ENCODE data around the gene MPP2.
A peak's percentile ranks its signal among the peaks of the same experiment; 100 is the strongest.

Gene MPP2

DNA sequence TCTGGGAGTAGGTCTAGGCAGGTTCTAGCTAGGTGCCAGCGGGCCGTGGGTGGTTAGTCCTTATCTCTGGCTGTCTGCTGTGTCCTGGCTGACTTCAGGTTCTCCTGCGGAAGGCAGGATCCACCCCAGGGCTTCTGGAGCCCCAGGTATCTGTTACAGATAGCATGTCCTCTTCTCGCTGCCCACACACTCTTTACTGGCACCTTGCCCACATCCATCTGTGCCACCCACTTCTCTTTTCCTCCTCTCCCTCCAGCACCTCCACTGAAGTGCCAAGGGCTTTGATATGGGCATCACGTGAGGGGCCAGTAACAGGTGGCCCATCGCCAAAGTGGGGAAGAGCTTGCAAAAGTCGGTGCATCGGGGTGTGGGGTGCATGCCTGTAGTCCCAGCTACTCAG, 4.6 kb upstream of the MPP2 start:
- no peaks in the 10 kb centered on the region for H3K36me3 Mint-ChIP-seq (ENCODE audit: low read depth)
- H3K4me1 Mint-ChIP-seq: peaks cover 15% of the 10 kb centered on the region
- no peaks in the 10 kb centered on the region for H3K9me3 Mint-ChIP-seq
- H3K27ac Mint-ChIP-seq: no peak overlapping the region
- peaks cover 21% of the 10 kb centered on the region for H3K27me3 Mint-ChIP-seq (ENCODE audit: low read depth, poor library complexity)
- H3K4me3 Mint-ChIP-seq: no peak overlapping the region
- no peak for DNase-seq
- TF ChIP-seq, protein P1, sequence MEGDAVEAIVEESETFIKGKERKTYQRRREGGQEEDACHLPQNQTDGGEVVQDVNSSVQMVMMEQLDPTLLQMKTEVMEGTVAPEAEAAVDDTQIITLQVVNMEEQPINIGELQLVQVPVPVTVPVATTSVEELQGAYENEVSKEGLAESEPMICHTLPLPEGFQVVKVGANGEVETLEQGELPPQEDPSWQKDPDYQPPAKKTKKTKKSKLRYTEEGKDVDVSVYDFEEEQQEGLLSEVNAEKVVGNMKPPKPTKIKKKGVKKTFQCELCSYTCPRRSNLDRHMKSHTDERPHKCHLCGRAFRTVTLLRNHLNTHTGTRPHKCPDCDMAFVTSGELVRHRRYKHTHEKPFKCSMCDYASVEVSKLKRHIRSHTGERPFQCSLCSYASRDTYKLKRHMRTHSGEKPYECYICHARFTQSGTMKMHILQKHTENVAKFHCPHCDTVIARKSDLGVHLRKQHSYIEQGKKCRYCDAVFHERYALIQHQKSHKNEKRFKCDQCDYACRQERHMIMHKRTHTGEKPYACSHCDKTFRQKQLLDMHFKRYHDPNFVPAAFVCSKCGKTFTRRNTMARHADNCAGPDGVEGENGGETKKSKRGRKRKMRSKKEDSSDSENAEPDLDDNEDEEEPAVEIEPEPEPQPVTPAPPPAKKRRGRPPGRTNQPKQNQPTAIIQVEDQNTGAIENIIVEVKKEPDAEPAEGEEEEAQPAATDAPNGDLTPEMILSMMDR (IDR thresholded peaks at IDR 0.05): no peak

DNA sequence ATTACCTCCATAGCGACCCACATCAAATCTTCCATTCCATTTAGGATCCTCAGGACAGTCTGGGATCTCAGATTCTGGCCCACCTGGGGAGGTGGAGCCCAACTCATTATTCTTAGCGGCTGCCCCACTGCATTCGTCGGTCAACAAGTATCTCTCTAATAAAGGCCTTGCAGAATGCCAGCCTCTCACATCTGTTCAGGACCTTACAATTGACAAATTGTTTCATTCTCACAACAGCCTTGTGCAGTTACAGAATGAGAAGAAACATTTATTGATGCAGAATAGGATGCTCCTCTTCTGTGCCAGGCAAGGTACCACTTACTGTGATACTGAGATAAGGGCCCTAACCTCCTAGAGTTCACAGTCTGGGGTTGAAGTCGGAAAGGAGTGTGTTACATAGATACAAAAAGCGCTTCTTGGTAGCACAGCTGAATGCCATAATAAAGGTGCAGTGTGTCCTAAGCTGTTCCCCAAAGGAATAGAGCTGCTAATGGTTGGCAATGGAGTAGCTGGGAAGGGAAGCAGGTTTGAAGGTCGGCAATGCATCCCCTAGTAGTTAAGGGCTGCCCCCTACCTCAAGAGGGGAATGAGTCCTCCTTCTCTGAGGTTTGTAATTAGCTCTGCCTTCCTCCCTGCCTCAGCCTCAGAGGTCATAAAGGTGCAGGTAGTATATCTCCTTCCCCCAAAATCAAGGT, 2.3 kb upstream of the MPP2 start:
- H3K36me3 Mint-ChIP-seq (ENCODE audit: low read depth): no peaks in the 10 kb centered on the region
- H3K9me3 Mint-ChIP-seq: no peaks in the 10 kb centered on the region
- H3K27ac Mint-ChIP-seq: no peak overlapping the region
- peaks cover 21% of the 10 kb centered on the region for H3K27me3 Mint-ChIP-seq (ENCODE audit: low read depth, poor library complexity)
- no peak for DNase-seq
- TF ChIP-seq, protein P1 (IDR thresholded peaks at IDR 0.05): no peak
- peaks cover 25% of the 10 kb centered on the region for H3K4me1 Mint-ChIP-seq
- no peak overlapping the region for H3K4me3 Mint-ChIP-seq

DNA sequence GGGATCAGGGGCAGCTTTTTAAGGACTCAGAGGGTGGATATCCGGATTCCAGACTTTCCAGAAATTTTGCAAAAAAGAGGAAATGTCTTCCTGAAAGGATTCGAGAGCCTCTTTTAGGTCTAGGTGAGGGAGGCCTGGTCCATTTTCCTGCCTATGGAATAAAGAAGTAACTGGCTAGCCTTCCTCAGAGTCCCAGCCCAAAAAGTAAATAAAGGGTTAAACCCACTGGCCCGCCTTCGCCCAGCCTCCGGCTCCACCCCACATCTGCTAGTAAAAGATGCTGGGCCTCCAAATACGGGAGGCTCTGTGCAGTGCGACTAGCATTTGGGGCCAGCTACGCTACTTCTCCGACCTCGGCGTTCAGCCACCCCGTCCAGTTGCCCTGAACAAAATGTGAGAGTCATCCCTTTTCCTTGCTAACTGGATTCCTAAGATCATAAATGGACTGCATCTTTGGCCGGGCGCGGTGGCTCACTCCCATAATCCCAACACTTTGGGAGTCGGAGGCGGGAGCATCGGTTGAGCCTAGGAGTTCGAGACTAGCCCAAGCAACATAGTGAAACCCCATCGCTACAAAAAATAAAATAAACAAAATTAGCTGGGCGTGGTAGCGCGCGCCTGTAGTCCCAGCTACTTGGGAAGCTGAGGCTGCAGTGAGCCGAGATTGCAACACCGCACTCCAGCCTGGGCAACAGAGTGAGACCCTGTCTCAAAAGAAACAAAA, 824 bp upstream of the MPP2 start:
- Mint-ChIP-seq H3K9me3 (no peaks in the 10 kb centered on the region), H3K4me1 (peaks cover 35% of the 10 kb centered on the region), H3K4me3 (peak overlapping the region; percentile 87), H3K27me3 (ENCODE audit: low read depth, poor library complexity) (peaks cover 16% of the 10 kb centered on the region), H3K36me3 (ENCODE audit: low read depth) (no peaks in the 10 kb centered on the region), H3K27ac (no peak overlapping the region)
- peak; percentile 68 for DNase-seq
- TF ChIP-seq, protein P1 (IDR thresholded peaks at IDR 0.05): no peak

DNA sequence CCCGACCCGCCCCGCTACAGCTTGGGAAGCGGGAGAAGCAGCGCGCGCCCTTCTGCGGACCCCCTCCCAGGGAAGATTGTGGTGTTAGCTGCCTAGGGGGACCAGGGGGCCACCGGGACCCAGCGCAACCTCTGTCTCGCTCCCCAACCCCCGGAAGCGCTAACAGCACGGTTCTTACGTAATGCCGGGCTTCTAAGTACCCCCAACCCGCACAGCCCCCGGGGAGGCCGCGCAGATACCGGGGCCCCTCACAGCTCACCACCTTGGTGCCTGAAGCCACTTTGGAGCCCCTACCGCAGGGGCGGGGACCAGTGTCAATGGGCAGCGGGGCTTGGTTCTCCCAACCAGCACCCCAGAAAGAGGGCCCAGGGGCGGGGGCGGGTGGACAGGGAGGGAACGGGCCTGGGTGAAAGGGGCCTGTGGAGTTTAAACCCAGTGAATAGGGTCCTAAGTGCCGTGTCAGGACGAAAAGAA, 348 bp downstream of the MPP2 start:
- H3K27ac Mint-ChIP-seq: no peak overlapping the region
- H3K4me1 Mint-ChIP-seq: peaks cover 42% of the 10 kb centered on the region
- H3K27me3 Mint-ChIP-seq (ENCODE audit: low read depth, poor library complexity): peaks cover 16% of the 10 kb centered on the region

DNA sequence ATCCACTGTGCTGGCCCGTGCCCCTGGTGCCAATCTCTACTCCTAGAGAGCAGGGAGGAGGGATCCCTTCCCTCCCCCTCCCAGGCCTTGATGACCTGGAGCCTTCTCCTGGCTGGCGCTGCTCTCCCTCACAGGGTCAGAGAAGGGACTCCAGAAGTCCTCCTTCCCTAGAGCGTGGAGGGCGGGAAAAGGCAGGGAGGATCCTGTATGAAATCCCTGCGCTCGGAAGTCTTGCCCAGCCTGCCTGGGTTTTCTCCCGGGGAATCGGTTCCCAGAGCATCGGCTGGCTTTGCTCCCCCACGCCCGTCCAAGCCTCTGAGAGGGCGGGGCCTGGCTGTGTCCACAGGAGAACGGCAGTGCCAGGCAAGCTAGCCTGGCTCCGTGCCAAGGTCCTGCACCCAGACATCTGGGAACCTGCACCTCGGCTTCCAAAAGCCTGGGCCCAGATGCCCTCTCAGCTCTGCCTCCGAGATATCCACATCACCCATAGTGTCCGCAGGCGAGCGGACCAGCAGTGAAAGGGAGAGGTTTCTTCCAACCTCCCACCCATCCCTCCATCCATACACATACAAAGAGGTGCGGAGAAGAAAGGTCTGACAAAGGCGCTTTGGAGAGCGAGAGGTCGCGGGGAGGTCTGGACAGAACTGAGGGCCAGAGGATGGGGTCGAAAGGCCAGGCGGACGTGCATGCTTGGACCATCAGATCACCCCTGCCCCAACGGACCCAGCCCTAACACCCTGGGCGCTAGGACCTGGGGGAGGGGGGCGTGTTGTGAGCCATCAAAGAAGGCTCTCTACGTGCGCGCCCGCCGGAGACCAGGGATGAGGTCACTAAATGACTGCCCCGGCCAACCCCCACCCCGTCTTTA, 1.1 kb downstream of the MPP2 start:
- H3K4me1 Mint-ChIP-seq: peaks cover 50% of the 10 kb centered on the region
- H3K9me3 Mint-ChIP-seq: no peaks in the 10 kb centered on the region
- H3K36me3 Mint-ChIP-seq (ENCODE audit: low read depth): no peaks in the 10 kb centered on the region
- TF ChIP-seq, protein P1 (IDR thresholded peaks at IDR 0.05): no peak
- no peak overlapping the region for H3K27ac Mint-ChIP-seq
- peak overlapping the region; percentile 87 for H3K4me3 Mint-ChIP-seq
- DNase-seq: peak; percentile 75
- peaks cover 16% of the 10 kb centered on the region for H3K27me3 Mint-ChIP-seq (ENCODE audit: low read depth, poor library complexity)

More for the DNA sequence above, 348 bp downstream of the MPP2 start:
- no peaks in the 10 kb centered on the region for H3K9me3 Mint-ChIP-seq
- H3K4me3 Mint-ChIP-seq: peak overlapping the region; percentile 87
- H3K36me3 Mint-ChIP-seq (ENCODE audit: low read depth): no peaks in the 10 kb centered on the region
- TF ChIP-seq, protein P1 (IDR thresholded peaks at IDR 0.05): no peak
- DNase-seq: no peak

Measured in nephron progenitor cell (in vitro differentiated cells).